HEK293T (cell line): Measurements from ENCODE around the gene SSH3.

ENCODE experiments used
- ELF4 ChIP-seq: fragments of 450-650 bp; IDR thresholded peaks from 2 replicates; pipeline ENCODE4 v1.6.1; 2017; ENCODE audit warnings: antibody characterized with exemption
- FOXM1 ChIP-seq: fragments of 450-650 bp; IDR thresholded peaks from 2 replicates; pipeline ENCODE4 v1.6.1; 2017; ENCODE audit warnings: mild to moderate bottlenecking, borderline replicate concordance
- NFRKB ChIP-seq: fragments of 450-650 bp; IDR thresholded peaks from 2 replicates; pipeline ENCODE4 v1.6.1; 2016; ENCODE audit warnings: mild to moderate bottlenecking, moderate library complexity

- TF ChIP-seq NFRKB (no peak), FOXM1 (no peak), ELF4 (no peak)
Measured at GRCh38 chr11:67300256-67300755, 3.0 kb upstream of the SSH3 start.
